GM18873 (cell line): ENCODE measurements around the gene DPPA4.
"Not testable (repeated sequence)": the region's sequence is repeated elsewhere in the genome, so short reads cannot be mapped to it uniquely, and the experiment has no call there.

ENCODE experiments used
- ATAC-seq: cut with Tn5 transposase; IDR thresholded peaks from one replicate; pipeline ENCODE4 v1.9.1; 2021; ENCODE audit warnings: mild to moderate bottlenecking, moderate library complexity, moderate number of reproducible peaks; ENCODE audit not compliant: unreplicated experiment, low FRiP score

DPPA4 gene, protein sequence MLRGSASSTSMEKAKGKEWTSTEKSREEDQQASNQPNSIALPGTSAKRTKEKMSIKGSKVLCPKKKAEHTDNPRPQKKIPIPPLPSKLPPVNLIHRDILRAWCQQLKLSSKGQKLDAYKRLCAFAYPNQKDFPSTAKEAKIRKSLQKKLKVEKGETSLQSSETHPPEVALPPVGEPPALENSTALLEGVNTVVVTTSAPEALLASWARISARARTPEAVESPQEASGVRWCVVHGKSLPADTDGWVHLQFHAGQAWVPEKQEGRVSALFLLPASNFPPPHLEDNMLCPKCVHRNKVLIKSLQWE

DNA sequence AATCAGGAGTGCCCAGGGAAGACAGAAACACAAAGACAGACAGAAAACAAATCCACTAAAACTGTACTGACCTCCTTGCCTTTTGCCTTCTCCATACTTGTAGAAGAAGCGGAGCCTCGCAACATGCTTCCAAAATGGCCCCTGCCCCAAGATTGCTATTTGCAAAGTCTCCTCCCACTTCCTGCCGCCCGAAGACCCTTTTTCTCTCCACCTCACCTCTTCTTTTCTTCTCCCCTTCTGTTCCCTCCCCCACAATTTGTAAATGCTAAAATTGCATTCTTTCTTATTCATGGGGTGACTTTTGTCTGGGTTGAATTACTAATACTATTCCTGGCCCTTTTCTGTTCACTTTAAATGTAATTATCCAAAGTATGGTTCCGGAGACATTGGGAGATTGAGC is at the start of gene DPPA4:
Gene DPPA4, minus strand, starts transcription at position 154 of the 400 bp plus-strand sequence. Its CDS starts 29 bp downstream, at position 125.
- no peak for ATAC-seq

DNA sequence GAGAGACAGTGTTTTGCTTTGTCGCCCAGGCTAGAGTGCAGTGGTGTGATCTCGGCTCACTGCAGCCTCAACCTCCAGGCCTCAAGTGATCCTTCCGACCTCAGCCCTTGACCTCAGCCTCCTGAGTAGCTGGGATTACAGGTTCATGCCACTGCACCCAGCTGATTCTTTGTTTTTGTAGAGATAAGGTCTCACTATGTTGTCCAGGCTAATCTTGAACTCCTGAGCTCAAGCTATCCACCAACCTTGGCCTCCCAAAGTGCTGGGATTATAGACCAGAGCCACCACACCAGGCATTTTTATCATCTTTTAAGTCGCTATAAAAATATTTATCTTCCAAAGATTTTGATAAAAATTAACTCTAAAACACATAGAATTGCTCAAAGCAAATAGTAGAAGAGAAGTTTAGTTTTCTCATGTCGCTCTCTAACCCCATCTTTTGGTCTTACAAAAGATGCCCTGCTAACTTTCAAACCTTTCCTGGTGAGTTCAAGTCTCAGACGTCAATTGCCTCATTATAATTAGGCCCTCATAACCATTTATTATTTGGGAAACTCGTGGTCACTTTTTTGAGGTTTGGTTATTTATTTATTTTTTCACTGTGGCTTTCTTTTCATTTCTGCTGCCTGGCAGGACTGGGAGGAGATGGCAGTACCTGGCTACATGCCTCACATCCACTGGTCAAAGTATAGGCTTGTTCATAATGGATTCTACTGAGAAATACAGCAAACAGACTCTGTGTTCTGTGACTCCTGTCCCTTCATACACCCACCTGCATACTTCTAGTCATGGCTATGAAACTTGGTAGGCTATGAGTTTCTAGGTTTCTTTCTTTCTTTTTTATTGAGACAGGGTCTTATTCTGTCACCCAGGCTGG is 48.3 kb upstream of the DPPA4 start:
- no peak for ATAC-seq

DNA sequence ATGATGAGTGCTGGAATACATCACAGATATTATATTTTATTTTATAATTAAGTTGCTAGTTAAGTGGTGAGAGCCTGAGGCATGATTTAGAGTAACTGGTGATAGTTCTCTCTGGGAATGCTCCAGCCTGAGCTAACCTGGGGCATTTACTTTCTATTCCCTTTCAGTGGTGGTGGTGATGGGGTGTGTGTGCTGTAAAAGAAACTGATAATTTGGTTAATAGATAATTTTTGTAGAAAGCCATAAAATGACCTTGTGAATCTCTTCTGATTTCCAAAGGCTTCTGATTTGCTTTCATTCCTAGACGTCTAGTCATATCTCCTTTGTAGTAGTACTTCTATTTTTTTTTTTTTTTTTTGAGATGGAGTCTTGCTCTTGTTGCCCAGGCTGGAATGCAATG is 46.8 kb upstream of the DPPA4 start:
- ATAC-seq = no peak

DNA sequence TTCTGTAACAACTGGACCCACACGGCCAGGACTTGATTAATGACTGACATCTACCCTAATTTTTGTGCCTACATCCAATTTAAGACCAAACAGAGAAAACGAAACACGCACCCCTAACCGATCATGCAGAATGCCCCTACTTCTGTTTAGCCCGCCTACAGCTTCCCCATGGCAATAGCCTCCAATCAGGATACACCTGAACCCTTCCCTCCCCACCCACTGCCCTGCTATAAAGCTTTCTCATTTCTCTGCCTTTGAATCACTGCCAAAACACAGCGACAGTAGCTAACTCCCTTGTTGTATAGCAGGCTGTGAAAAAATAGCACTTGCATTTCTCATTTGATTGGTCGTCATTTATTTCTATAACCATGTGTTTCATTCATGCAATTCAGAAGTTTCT is 45.2 kb upstream of the DPPA4 start:
- ATAC-seq = no peak

DNA sequence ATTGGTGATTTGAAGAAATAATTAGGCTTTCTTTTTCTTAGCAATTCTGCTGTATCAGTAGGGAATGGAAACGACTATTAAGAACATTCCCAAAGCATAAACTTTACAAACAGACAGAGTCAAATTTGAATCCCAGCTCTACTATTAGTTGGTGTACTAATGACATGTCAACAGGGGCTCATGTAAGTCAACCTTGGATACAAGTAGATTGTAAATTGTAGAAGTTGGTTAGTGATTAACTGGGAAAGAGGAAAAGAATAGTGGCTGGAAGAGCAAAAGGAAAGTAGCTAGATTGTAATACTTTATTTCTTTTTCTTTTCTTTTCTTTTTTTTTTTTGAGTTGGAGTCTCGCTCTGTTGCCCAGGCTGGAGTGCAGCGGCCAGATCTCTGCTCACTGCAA is 38.6 kb upstream of the DPPA4 start:
- ATAC-seq = no peak

DNA sequence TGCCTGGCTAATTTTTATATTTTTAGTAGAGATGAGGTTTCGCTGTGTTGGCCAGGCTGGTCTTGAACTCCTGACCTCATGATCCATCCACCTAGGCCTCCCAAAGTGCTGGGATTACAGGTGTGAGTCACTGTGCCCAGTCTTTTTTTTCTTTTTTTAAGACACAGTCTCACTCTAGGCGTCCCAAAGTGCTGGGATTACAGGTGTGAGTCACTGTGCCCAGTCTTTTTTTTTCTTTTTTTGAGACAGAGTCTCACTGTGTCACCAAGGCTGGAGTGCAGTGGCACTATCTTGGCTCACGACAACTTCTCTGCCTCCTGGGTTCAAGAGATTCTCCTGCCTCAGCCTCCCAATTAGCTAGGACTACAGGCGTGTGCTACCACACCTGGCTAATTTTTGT is 37.1 kb upstream of the DPPA4 start:
- ATAC-seq = not testable (repeated sequence)

DNA sequence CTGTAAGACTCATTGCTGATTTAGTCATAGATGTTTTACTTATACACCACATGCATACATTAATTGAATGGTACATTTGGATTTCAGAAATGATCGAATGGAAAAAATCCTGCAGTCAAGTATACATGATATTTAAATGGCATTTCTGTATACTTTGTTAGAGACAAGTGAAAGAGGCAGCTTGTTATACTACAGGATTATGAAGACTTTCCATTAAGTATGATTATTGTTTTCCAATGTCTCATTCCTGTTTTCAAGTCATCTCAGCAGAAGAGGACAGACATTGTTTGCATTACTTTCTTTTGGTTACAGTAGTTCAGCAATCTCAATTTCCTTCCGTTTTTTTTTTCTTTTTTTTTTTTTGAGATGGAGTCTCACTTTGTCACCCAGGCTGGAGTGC is 36.6 kb upstream of the DPPA4 start:
- no peak for ATAC-seq

DNA sequence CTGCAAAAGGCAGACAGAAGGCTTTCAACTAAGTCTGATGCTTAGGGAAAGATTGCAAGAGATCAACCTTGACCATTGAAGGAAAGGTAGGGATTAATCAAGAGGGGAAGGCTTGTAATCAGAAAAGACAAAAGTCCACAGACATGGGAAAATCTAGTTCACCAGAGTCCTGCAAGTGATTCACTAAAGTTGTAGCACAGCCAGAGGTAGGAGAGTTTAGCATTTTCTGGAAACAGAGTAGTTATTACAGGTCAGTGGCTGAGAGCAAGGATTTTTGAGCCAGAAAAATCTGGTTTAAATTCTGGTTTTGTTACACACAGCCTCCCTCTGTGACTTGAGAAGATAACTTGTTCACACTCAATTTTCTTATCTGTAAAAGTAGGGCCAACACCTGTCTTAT is 35.3 kb upstream of the DPPA4 start:
- no peak for ATAC-seq

DNA sequence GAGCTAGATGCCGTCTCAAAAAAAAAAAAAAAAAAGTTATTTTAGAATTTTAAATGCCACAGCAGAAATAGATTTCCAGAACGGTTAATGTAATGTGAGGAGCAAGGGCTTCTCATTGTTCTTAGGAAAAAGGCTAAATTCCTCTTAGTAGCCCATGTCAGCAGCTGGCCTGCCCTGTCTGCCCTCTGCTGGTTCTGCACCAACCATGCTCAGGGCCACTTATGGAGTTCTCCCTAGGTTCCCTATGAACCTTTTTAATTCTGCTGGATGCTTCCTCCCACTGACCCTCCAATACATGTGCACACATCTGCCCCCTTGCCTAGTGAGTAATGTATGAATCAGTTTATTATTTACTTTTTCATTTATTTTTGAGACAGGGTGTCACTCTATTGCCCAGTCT is 32.2 kb upstream of the DPPA4 start:
- ATAC-seq = no peak

DNA sequence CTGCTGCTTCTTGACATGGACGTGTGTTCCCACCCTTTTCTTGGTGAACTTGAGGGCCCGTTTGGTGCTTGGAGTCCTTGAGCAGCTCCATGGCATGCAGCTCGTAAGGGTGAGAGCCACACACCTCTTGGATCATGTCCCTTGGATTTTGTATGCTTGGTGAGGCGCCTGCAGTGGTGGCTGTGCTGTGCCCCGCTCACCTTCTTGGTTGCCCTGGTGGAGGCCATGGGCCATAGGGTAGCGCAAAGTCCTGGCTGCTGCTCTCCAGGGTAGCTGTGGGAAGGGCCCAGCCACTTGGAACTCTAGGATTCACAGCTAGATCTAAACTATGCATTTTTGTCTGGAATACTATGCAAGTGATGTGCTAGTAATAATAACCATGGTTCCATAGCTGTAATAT is 26.7 kb upstream of the DPPA4 start:
- no peak for ATAC-seq

DNA sequence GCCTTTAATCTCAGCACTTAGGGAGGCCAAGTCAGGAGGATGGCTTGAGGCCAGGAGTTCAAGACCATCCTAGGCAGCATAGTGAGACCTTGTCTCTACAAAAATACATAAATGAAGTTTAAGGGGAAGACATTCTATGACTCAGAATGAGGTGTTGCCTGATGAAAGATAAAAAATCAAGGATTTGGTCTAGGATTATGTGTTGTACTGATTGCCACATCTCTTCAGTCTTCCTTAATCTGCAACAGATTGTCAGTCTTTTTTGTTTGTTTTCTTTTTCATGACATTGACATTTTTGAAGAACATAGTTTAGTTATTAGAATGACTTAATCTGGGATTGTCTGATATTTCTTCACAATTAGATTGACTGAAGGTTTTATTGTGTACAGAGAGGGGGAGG is 26.3 kb upstream of the DPPA4 start:
- no peak for ATAC-seq

DNA sequence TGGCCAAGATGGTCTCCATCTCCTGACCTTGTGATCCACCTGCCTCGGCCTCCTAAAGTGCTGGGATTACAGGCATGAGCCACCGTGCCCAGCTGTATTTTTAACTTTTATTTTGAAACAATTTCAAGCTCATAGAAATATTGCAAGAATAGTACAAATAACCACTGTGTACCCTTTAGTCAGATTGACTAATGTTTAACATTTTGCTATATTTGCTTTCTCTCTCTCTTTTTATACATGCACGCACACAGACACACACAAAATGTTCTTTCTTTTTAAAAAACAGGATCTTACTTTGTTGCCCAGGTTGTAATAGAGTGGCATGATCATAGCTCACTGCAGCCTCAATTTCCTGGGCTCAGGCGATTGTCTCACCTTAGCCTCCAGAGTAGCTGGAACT is 25.5 kb upstream of the DPPA4 start:
- no peak for ATAC-seq

DNA sequence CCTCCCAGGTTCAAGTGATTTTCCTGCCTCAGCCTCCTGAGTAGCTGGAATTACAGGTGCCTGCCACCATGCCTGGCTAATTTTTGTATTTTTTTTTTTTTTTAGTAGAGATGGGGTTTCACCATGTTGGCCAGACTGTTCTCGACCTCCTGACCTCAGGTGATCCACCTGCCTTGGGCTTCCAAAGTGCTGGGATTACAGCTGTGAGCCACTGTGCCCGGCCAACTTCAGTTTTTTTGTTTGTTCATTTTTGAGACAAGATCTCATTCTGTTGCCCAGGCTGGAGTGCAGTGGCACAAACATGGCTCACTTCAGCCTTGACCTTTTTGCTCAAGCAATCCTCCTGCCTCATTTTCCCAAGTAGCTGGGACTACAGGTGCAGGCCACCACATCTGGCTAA is 21.5 kb upstream of the DPPA4 start:
- not testable (repeated sequence) for ATAC-seq

DNA sequence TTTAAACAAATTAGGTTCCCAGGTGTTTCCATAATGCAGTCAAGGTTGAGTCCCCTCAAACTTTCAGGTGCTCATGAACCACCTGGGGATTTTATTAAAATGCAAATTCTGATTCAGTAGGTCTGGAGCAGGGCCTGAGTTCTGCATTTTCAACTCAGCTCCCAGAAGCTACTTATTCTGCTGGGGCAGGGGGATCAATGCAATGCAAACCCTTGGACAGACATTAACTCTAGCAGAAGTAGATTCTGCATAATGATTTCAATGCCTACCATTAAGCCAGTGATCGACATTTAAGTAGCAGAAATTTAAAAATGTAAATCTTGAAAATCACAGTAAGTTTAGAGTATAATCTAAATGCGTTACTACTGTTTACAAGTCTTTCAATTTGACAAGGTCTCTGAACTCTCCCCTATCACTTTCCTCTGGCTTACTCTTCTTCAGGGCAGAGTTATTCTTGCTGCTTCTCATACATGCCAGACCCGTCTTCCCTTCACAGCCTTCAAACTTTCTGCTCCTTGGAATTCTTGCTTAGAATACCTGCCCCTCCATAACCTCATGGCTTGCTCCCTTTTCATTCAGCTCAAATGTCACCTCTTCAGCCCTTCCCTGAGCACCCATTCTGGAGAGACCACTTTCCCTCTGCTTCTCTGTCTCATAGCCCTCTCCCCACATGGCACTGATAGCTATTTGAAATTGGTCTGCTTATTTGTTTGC is 19.3 kb upstream of the DPPA4 start:
- no peak for ATAC-seq

DNA sequence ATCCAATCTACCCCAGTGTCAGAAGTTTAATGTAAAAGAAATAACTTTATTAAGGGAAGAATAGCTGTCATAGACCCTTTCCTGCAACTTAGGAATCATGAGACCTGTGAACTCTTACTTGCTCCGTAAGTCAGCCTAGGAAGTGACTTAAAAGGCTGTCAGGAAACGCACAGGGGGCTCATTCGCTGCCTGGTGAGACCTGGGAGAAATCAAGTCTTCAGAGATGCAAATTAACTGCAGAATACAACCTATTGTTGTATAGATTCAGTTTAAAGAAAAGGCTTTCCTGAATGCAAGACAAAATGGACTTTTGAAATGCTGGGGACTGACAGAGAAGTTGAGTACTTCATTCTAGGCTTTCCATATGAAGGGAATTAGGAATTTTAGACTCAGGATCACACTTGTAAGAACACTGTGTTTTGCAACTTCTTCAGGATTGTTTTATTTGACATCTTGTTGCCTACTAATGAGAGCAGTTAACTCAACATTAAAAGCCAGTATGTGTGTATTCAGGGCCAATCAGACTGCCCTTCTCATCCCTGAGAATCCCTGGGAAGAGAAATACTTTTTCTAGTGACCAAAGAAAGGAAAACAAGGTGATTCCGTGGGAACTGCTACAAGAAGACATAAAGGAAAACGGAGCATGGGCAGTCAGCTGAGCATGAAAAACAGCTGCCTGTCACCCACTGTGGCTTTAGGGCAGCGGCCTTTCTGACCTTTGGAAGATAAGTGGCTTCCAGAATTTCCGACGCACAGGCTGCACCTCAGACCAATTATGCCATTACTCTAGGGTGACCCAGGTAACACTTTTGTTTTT is 18.5 kb upstream of the DPPA4 start:
- no peak for ATAC-seq

DNA sequence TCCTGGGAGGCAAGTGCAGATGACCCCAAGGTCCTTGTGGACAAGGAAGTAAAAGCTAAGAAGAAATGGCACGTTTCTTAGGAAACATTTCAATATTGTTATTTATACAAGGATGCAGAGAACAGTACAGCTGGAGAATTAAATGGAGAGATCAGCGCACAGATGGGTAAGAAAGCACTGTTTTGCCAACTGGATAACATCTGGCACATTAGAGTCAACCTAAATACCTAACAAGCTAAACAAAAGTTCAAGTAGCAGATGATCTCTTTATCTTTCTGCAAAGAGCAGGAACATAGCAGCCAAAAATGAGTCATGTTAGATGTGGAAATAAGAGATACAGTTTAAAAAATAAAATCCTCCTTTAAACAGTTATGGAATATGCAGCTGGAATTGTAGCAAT is 15.7 kb upstream of the DPPA4 start:
- ATAC-seq = no peak

DNA sequence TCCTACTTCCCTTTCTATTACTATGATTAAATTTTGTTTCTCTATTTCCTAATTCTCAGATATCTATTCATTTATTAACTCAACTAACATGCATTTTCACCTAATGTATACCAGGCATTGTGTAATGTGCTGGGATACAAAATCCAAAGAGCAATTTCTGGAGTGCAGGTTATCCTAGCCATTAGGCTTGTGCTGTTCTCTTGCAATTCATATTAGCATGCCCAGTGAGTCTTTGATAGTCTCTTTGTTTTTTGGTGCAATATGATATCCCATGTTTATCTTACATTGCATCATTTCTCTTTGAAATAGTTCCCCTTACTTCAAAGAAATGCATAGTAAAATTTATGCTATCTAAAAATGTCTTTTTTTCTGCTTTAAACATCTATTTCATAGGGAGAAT is 13.9 kb upstream of the DPPA4 start:
- ATAC-seq = no peak

DNA sequence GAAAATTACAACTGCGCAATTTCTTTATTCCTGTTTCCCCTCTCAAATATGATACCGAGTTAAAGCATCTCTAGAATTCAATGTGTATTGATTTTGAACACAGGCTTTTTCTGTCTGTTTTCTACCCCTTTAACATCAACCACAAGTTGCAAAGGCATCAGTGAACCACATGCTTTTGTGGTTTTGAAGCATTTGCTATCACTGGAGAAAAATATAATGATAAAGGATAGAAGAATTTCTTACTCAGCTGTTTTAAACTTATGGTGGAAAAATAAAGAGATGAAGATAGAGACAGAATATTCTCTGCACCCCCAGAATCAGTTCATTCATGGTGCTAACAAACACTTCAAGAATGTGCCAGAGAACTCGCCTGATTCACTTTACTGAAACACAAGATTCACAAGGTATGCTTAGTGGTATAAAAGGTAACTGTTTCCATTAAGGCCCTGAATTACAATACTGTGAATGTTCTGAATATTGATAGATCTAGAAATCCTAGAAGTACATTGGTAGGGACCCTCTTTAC is 9.5 kb upstream of the DPPA4 start:
- no peak for ATAC-seq

DNA sequence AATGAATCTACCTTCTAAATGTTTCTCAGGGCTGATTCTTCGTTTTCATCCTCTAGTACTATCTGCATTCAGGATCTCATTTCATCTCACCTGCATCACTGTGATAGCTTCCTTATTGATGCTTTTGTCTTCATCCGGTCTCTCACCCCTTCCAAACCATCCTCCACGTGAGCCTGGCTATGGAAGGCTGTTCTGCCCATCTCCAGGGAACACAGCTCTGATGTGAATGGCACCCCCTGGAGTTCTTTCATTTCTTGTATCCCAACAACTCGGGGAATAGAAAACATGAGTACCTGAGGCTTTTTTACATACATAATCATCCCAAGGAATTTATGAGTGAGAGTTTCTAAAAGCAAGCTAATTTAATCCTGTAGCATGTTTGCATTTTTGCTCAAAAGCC is 8.8 kb upstream of the DPPA4 start:
- no peak for ATAC-seq
